Activated naive CD8-positive, alpha-beta T cell treated with anti-CD3 and anti-CD28 coated beads, Interleukin-2, amount 10 ng/mL, durations not matched to agents 7 days and 5 days (primary cell): ENCODE data around the gene PUS1. TPM values are rescaled to one million over a fixed set of nuclear protein-coding genes. Genes with fewer than 3 reads are reported as not detected.
A peak's percentile ranks its signal among the peaks of the same experiment; 100 is the strongest.
"Not testable (repeated sequence)": the region's sequence is repeated elsewhere in the genome, so short reads cannot be mapped to it uniquely, and the experiment has no call there.

Experiments used
- ATAC-seq: fragments of 150-1000 bp; cut with Tn5 transposase; one replicate; pipeline ENCODE4 v1.10.0; 2021; ENCODE audit warnings: low read depth, moderate library complexity
- POLR2A ChIA-PET: fragments of 350-600 bp; sonication (Branson Sonifier 250); formaldehyde crosslinking; loops from one replicate; lab custom pipeline; 2021; ENCODE audit warnings: antibody characterized with exemption; lab: Charles Lee
- DNase-seq: peaks from one replicate; pipeline ENCODE4 v3.0.0; 2021
- H3K27ac Mint-ChIP-seq: one replicate; pipeline ENCODE4 v1.8.0; 2022; ENCODE audit warnings: mild to moderate bottlenecking, mixed read lengths
- H3K27me3 Mint-ChIP-seq: one replicate; pipeline ENCODE4 v1.8.0; 2022; ENCODE audit warnings: mild to moderate bottlenecking, moderate library complexity, mixed read lengths
- H3K36me3 Mint-ChIP-seq: one replicate; pipeline ENCODE4 v1.8.0; 2021; ENCODE audit warnings: mild to moderate bottlenecking, mixed read lengths
- H3K4me1 Mint-ChIP-seq: one replicate; pipeline ENCODE4 v1.8.0; 2021; ENCODE audit warnings: mixed read lengths
- H3K4me3 Mint-ChIP-seq: one replicate; pipeline ENCODE4 v1.8.0; 2022; ENCODE audit warnings: mild to moderate bottlenecking, moderate library complexity, mixed read lengths
- H3K9me3 Mint-ChIP-seq: one replicate; pipeline ENCODE4 v1.8.0; 2021; ENCODE audit warnings: mixed read lengths
- total RNA-seq, 2 experiments: library from RNA; stranded (reverse); gene quantifications; one replicate each; pipeline ENCODE4 v1.2.3, GENCODE V29; 2021

The PUS1 gene
- total RNA-seq, 2 experiments from 2014 or later = 45.3 to 48.6 TPM

DNA sequence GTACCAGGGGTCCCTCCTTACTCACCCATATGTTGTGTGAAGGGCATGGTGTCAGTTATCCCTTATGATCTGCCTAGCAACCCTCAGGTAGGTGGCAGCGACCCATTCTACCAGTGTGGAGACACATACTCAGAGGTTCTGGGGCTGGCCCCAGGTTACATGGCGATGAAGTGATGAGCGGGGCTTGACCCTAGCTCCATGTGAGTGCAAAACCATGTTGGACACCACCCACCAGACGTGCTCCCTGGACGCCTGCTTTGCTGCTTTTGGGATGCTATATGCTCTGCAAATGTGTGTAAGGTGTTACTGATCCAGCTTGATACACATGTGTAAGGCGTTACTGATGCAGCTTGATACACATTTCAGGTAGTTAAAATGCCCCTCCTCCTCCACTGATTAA, 54.0 kb downstream of the PUS1 start:
- no peaks in the 10 kb centered on the region for H3K9me3 Mint-ChIP-seq
- ATAC-seq (no peak), DNase-seq (no peak)
- no peak overlapping the region for H3K27ac Mint-ChIP-seq
- no peak overlapping the region for H3K4me3 Mint-ChIP-seq
- peaks cover 8% of the 10 kb centered on the region for H3K36me3 Mint-ChIP-seq
- peaks cover 5% of the 10 kb centered on the region for H3K4me1 Mint-ChIP-seq
- no peaks in the 10 kb centered on the region for H3K27me3 Mint-ChIP-seq
- POLR2A ChIA-PET = no interaction called here

DNA sequence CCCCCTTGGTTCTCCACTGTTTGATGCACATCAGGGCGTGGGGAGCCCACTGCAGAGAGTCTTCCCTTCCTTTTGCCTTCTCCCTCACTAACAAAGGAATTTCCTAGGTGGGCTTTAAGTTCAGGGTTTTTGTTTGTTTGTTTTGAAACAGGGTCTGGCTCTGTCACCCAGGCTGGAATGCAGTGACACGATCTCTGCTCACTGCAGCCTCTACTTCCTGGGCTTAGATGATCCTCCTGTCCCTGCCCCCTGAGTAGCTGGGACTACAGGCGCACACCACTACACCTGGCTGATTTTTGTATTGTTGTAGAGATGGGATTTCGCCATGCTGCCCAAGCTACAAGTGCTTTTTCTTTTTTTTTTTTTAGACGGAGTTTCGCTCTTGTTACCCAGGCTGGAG, 54.5 kb downstream of the PUS1 start:
- POLR2A ChIA-PET = no interaction called here
- Mint-ChIP-seq H3K27ac (peak overlapping the region; percentile 30), H3K27me3 (no peaks in the 10 kb centered on the region), H3K4me1 (peaks cover 2% of the 10 kb centered on the region), H3K4me3 (no peak overlapping the region), H3K36me3 (peaks cover 8% of the 10 kb centered on the region), H3K9me3 (no peaks in the 10 kb centered on the region)
- ATAC-seq (no peak), DNase-seq (no peak)

DNA sequence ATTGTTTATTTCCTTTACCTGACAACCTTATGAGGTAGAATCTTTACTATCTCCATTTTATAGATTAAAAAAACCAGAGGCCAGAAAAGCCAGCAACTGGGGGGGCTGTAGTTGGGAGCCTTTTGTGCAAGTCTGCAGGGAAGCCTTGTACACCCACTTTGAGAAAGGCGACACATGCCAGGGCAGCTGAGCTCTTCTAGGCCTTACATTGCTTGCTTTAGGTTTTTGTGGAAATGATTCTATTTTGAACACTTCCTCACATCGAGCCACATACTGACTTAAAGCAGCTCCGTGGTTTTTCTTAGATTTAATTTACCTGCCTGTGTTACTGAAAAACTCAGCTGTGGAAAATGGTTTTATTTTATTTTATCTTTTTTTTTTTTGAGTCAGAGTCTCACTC, 55.3 kb downstream of the PUS1 start:
- no peak overlapping the region for H3K4me3 Mint-ChIP-seq
- DNase-seq (no peak), ATAC-seq (peak; percentile 57)
- H3K4me1 Mint-ChIP-seq = peaks cover 2% of the 10 kb centered on the region
- H3K27me3 Mint-ChIP-seq = no peaks in the 10 kb centered on the region
- no peaks in the 10 kb centered on the region for H3K9me3 Mint-ChIP-seq
- H3K27ac Mint-ChIP-seq = peak overlapping the region; percentile 74
- POLR2A ChIA-PET = interaction anchor here (0.6 kb wide), 1 partner anchor 35 kb away, joined by 3 read pairs; the partner anchor contains the start of gene EP400
- peaks cover 8% of the 10 kb centered on the region for H3K36me3 Mint-ChIP-seq

DNA sequence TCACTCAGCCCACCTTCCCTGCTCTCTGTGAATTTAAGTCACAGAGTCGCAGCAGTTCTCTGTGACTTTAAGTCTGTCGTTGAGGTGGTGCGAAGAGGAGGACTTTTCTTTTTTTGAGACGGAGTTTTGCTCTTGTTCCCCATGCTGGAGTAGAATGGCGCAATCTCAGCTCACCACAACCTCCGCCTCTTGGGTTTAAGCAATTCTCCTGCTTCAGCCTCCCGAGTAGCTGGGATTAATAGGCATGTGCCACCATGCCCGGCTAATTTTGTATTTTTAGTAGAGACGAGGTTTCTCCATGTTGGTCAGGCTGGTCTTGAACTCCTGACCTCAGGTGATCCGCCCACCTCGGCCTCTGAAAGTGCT, 56.4 kb downstream of the PUS1 start:
- POLR2A ChIA-PET, H3K4me3 Mint-ChIP-seq, ATAC-seq, DNase-seq, H3K27me3 Mint-ChIP-seq, H3K27ac Mint-ChIP-seq, H3K9me3 Mint-ChIP-seq, H3K4me1 Mint-ChIP-seq: not testable (repeated sequence)
- peaks cover 15% of the 10 kb centered on the region for H3K36me3 Mint-ChIP-seq

DNA sequence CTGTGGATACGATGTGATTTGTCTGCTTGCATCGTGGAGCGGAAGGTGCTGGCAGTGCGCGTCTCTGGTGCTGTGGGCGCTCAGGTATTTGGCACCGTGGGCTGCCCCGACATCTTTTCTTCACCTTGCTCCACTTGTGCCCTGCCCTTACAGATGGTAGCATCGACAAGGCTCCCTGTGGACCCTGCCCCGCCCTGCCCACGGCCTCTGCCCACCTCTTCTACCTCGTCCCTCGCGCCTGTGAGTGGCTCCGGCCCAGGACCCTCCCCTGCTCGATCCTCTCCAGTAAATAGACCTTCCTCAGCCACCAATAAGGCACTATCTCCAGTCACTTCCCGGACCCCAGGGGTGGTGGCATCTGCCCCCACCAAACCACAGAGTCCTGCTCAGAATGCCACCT, 57.3 kb downstream of the PUS1 start:
- Mint-ChIP-seq H3K27ac (no peak overlapping the region), H3K27me3 (no peaks in the 10 kb centered on the region), H3K36me3 (peaks cover 18% of the 10 kb centered on the region)

DNA sequence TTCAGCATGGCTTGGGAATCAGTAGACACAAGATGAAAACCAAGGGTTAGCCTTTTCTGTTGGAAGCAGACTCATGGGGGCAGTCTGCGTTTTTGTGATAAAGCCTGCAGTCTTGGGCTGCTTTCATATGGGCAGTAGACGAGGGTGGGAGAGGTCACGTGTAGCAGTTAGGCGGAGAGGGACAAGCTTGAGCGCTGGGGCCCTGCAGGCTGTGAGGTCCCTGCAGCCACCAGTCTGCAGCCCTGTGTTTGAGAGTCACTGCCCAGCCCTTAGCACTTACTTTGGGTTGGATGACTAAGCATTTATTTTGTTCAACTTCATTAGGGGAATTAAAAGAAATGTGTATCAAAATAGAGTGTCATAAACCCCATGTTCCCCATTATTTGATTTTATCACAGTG, 57.8 kb downstream of the PUS1 start:
- Mint-ChIP-seq H3K36me3 (peaks cover 18% of the 10 kb centered on the region), H3K9me3 (no peaks in the 10 kb centered on the region), H3K27me3 (no peaks in the 10 kb centered on the region), H3K4me1 (peaks cover 2% of the 10 kb centered on the region), H3K27ac (peak overlapping the region; percentile 63), H3K4me3 (no peak overlapping the region)
- ATAC-seq (no peak), DNase-seq (no peak)
- POLR2A ChIA-PET = no interaction called here

More for the DNA sequence above, 57.3 kb downstream of the PUS1 start:
- Mint-ChIP-seq H3K9me3 (no peaks in the 10 kb centered on the region), H3K4me1 (peaks cover 2% of the 10 kb centered on the region), H3K4me3 (no peak overlapping the region)
- POLR2A ChIA-PET = no interaction called here
- DNase-seq (no peak), ATAC-seq (no peak)

DNA sequence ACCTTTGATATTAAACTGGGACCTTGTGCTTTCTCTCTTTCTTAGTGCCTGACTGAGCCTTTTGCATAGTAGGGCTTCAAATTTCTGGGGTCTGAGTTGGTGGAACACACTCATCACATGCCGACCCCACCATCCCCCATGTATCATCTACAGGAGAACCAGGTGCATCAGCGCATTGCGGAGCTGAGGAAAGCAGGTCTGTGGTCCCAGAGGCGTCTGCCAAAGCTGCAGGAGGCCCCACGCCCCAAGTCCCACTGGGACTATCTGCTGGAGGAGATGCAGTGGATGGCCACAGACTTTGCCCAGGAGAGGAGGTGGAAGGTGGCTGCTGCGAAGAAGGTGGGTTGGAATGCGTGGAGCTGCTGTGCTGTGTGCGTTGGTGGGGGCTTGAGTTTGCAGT, 58.5 kb downstream of the PUS1 start:
- Mint-ChIP-seq H3K36me3 (peaks cover 22% of the 10 kb centered on the region), H3K27ac (no peak overlapping the region), H3K9me3 (no peaks in the 10 kb centered on the region), H3K4me1 (peaks cover 2% of the 10 kb centered on the region), H3K27me3 (no peaks in the 10 kb centered on the region), H3K4me3 (no peak overlapping the region)
- no peak for ATAC-seq
- POLR2A ChIA-PET = interaction anchor here (0.5 kb wide), 1 partner anchor 20 kb away, joined by 3 read pairs; no protein-coding TSS in a partner anchor
- no peak for DNase-seq

DNA sequence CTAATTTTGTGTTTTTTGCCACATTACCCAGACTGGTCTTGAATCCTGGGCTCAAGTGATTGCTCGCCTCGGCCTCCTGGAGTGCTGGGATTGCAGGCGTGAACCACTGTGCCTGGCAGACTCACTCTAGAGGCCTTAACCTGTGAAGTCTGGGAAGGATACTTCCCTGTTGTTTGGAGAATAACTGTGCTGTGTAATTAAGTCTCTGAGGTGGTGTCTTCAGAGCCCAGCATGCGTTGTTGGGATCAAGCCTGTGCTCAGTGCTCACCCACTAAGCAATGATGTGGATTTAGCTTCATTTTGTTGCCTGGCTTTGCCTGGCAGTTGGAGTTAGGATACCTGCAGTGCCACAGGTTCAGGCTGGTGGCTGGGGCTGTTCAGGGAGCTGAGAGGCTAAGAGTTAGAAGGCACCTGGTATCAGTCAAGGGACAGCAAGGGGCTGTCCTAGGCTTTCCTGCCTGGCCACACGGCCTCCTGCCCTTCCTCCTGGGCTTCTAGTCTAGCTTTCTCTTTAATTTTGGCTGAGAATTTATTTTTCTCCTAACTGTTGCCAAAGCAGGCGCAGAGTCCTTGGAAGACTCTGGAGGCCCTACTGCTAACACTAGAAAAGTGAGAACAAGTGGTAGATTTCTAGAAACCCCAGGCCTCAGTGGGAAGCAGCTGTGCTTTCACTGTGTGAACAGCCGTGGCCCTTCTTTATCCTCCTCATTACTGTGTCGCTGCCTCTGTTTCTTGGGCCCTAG, 59.1 kb downstream of the PUS1 start:
- ATAC-seq (no peak), DNase-seq (no peak)
- peaks cover 25% of the 10 kb centered on the region for H3K36me3 Mint-ChIP-seq
- H3K27me3 Mint-ChIP-seq = no peaks in the 10 kb centered on the region
- H3K9me3 Mint-ChIP-seq = no peaks in the 10 kb centered on the region
- POLR2A ChIA-PET = interaction anchor here (0.5 kb wide), 1 partner anchor 21 kb away, joined by 3 read pairs; no protein-coding TSS in a partner anchor
- H3K4me1 Mint-ChIP-seq = peaks cover 2% of the 10 kb centered on the region
- H3K27ac Mint-ChIP-seq = no peak overlapping the region
- no peak overlapping the region for H3K4me3 Mint-ChIP-seq

DNA sequence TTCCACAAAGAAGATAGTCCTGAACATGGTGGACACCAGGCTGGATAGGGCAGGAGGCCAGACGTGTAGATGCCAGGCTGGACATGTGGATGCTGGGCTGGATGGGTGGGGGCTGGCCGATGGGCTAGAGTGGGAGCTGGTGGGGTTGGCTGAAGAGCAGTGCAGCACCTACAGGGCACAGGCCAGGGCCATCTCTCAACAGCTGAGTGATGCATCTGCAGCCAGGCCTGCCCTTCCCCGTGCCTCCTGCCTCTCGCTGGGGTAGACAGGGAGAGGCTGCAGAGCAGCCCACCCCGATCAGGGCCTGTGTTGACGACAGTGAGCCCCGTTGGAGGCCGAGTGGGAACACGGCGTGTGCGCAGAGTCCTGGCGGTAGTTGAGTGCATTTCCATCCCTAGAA, 59.9 kb downstream of the PUS1 start:
- no peak overlapping the region for H3K27ac Mint-ChIP-seq
- H3K4me3 Mint-ChIP-seq = no peak overlapping the region
- peaks cover 2% of the 10 kb centered on the region for H3K4me1 Mint-ChIP-seq
- ATAC-seq (no peak), DNase-seq (no peak)
- H3K9me3 Mint-ChIP-seq = no peaks in the 10 kb centered on the region
- H3K36me3 Mint-ChIP-seq = peaks cover 25% of the 10 kb centered on the region
- POLR2A ChIA-PET = no interaction called here
- H3K27me3 Mint-ChIP-seq = no peaks in the 10 kb centered on the region

DNA sequence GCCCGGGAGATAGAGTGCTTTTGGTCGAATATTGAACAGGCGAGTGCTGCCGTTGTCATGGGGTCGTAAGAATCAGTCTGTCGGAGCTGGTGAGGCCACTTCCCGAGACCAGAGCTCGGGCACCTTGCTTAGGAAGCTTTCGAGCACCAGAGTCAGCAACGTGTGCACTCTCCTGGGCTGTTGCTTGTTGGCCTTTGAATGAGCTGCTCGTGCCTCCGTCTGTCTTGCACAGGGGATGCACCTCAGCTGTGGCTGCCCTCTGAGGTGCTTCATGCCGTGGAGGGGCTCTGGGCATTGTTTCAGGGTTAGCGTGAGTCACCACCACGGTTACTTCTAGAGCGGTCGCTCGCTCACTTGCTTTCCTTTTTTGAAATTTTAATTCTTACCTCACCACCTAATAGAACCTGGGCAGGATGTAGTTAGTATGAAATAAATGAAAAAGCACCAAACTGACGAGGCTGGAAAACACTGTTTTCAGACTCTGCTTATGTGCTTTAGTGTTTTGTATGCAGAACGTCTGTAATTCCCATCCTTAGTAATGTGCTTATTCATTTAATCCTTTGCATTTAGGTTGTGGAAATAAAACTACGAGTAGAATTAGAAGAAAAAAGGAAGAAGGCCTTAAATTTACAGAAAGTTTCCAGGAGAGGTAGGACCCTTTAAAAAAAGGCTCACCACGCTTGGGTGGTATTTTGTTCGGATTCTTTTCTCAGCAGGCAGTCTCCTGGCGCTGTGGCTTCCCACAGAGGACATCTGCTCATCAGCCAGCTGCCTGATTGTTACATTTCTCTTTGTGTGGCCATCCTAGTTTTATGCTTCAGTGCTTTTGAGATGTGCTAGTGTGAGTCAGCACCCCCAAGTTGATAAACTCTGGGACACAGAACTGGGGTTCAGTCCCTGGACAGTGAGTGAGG, 61.2 kb downstream of the PUS1 start:
- Mint-ChIP-seq H3K9me3 (no peaks in the 10 kb centered on the region), H3K36me3 (peaks cover 27% of the 10 kb centered on the region), H3K4me3 (no peak overlapping the region), H3K27me3 (no peaks in the 10 kb centered on the region), H3K27ac (no peak overlapping the region), H3K4me1 (no peaks in the 10 kb centered on the region)
- DNase-seq (no peak), ATAC-seq (no peak)
- POLR2A ChIA-PET = no interaction called here

DNA sequence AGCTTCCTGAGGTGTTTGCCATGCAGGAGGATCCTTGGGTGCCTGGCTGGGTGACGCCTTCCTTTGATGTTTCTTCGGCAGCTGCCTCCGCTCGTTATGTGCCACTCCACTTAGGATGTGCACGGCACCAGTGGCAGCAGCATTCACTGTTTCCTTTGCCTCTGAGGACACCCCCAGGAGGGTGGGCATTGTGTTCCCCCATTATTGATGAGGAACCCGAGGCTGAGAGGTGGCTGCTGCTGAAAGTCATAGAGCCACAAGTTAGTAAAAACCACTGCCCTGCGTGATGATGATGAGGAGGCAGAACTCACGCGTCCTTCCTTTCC, 61.9 kb downstream of the PUS1 start:
- DNase-seq = no peak
- no peak for ATAC-seq
- no peaks in the 10 kb centered on the region for H3K4me1 Mint-ChIP-seq
- no peaks in the 10 kb centered on the region for H3K27me3 Mint-ChIP-seq
- H3K9me3 Mint-ChIP-seq = no peaks in the 10 kb centered on the region
- H3K36me3 Mint-ChIP-seq = peaks cover 27% of the 10 kb centered on the region
- POLR2A ChIA-PET = no interaction called here
- no peak overlapping the region for H3K27ac Mint-ChIP-seq
- H3K4me3 Mint-ChIP-seq = no peak overlapping the region

DNA sequence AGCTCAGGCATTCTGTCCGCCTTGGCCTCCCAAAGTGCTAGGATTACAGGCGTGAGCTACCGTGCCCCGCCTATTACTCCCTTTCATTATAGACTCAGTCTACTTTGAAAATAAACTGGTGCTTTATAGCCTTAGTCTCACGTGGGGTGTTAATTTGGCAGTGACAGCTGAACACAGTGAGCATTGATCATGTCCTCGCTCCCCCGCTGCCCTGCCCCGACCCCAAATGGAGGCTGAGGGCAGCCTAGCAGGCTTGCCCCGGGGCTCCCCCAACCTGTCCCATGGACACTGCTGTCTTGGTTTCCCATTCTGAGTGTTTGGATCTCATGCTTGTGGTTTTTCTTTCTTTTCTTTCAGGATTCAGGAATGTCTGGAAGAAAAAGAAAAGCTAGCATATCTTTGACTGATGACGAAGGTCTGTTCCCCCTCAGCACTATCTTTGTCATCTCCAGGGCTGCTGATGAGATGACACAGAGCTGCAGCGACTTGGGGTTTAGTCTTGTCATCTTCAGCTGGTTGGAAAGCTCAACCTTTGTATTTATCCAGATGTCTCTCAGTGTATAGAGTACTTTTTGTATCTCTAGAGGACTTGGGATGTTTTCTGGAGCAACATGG, 62.8 kb downstream of the PUS1 start:
- Mint-ChIP-seq H3K27me3 (no peaks in the 10 kb centered on the region), H3K4me3 (no peak overlapping the region), H3K4me1 (no peaks in the 10 kb centered on the region), H3K36me3 (peaks cover 23% of the 10 kb centered on the region), H3K27ac (no peak overlapping the region), H3K9me3 (no peaks in the 10 kb centered on the region)
- POLR2A ChIA-PET = no interaction called here
- ATAC-seq = no peak
- DNase-seq = no peak

DNA sequence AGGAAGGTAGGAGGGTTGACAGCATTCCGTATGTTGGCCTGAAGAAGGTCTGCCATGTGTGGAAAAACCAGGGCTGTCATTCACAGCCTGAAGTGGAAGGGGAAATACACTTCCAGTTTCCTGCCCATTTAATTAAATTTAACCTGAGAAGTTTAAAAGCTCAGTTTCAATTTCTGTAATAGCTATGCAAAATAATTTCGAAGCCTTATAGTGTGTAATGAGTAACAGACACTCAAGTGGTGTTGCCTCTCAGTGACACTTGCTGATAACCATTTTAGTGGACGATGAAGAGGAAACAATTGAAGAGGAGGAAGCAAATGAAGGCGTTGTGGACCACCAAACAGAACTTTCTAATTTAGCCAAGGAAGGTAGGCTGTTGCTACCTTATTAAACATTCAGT, 65.5 kb downstream of the PUS1 start:
- H3K4me3 Mint-ChIP-seq = no peak overlapping the region
- no peak for ATAC-seq
- no peaks in the 10 kb centered on the region for H3K27me3 Mint-ChIP-seq
- H3K27ac Mint-ChIP-seq = peak overlapping the region; percentile 47
- POLR2A ChIA-PET = no interaction called here
- no peaks in the 10 kb centered on the region for H3K9me3 Mint-ChIP-seq
- H3K4me1 Mint-ChIP-seq = no peaks in the 10 kb centered on the region
- DNase-seq = no peak
- peaks cover 19% of the 10 kb centered on the region for H3K36me3 Mint-ChIP-seq
